Measurements from ENCODE around the gene PRR35.

Gene PRR35

DNA sequence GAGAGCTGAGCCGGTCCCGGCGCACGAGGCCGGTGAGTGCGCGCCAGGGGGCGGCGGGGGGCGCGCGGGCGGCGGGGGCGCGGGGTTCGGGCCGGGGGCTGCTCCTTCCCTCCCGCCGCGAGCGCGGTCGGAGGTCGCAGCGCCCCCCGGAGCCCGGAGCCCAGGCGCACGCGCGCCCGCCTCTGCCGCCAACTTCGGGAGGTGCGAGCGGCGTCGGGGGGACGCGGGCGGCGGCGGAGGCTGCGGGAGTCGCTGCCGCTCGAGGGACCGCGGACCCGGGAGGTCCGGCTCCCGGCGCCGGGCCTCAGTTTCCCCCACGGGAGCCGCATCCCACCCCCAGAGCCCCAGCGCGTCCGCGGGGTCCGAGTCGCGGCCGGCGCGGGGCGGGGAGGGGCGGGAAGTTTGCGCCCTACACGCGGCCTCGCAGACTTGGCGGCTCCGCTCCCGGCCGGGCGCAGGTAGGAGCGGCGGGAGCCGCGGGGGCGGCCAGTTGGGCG lies at the start of gene PRR35:
PRR35 (plus strand) TSS at position 191 of the 497 bp plus-strand sequence. CDS start 2,901 bp downstream, outside the sequence.
- no peak for DNase-seq

GRCh38 chr16:512802-513201 lies 47.4 kb upstream of the PRR35 start:
- no peak for DNase-seq

GRCh38 chr16:513950-514349 lies 46.2 kb upstream of the PRR35 start:
- no peak for DNase-seq

DNA sequence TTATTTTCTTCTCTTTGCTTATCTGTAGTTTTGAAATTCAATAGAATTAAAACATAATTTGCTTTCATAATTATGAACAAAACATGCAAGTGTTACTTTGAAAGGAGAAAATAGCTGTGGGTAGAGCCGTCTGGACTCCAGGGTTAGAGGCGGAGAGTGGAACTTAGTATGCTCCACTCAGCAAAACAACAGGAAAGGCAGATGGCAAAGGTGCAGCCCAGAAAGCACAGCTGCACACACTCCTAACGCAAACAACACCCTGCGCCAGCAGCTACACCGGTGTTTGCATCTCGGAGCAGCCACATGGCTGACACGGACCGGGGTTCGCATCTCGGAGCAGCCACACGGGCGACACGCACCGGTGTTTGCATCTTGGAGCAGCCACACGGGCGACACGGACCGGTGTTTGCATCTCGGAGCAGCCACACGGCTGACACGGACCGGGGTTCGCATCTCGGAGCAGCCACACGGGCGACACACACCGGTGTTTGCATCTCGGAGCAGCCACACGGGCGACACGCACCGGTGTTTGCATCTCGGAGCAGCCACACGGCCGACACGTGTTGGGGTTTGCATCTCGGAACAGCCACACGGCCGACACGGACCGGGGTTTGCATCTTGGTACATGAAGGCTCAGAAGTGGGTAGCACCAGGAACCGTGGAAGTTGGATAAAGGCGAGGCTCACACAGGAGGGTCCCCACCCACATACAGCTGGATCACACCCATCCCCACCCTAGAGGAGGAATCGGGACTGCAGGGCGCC lies 44.8 kb upstream of the PRR35 start:
- no peak for DNase-seq

- no peak for DNase-seq
These were observed 44.3 kb upstream of the PRR35 start for GRCh38 chr16:515939-516226.

DNA sequence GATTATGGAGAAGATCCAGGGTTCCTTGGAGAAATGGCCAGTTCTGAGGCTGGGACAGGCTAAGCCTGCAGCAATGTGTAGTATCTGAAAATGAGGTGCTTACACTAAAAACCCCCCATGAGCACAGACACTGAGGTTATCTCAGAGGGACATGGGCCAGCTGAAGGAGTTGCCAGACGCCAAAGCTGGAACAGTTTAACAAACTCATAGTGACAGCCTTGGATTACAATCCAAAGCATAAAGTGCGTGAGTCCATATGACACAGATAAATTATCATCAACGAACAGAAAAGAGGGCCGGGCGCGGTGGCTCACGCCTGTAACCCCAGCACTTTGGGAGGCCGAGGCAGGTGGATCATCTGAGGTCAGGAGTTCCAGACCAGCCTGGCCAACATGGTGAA lies 43.9 kb upstream of the PRR35 start:
- no peak for DNase-seq

DNA sequence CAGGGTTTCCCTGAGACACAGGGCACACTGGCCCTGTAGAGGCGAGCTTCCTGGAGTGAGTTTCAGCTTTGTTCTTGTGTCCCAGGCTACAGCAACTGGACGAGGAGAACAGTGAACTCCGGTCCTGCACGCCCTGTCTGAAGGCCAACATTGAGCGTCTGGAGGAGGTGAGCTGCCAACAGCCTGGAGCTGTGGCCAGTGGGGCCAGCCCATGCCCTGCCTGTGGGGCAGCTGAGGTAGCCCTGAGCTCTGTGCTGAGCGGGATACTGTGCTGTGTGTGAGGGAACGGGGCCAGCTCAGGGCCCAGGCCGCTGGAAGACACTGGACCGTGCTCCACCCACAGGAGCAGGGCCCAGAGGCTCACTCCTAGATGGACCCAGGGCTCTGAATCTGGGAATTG lies 41.3 kb upstream of the PRR35 start:
- DNase-seq: no peak

DNA sequence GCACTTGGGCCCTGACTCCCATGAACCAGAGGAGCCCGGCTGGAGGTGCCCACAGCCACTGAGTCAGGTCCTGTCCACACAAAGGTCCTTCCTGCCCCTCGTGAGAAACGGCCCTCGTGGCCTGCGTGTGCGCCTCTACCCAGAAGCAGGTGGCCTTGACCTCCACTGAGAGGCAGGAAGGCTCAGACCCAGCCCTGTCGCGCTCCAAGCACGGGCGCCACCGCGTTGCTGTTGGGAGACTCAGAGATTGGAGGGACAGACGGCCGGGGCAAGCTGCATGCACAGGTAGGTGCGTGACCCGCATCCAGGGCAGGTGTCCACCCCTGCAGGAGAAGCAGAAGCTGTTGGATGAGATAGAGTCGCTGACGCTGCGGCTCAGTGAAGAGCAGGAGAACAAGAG lies 40.8 kb upstream of the PRR35 start:
- no peak for DNase-seq

DNA sequence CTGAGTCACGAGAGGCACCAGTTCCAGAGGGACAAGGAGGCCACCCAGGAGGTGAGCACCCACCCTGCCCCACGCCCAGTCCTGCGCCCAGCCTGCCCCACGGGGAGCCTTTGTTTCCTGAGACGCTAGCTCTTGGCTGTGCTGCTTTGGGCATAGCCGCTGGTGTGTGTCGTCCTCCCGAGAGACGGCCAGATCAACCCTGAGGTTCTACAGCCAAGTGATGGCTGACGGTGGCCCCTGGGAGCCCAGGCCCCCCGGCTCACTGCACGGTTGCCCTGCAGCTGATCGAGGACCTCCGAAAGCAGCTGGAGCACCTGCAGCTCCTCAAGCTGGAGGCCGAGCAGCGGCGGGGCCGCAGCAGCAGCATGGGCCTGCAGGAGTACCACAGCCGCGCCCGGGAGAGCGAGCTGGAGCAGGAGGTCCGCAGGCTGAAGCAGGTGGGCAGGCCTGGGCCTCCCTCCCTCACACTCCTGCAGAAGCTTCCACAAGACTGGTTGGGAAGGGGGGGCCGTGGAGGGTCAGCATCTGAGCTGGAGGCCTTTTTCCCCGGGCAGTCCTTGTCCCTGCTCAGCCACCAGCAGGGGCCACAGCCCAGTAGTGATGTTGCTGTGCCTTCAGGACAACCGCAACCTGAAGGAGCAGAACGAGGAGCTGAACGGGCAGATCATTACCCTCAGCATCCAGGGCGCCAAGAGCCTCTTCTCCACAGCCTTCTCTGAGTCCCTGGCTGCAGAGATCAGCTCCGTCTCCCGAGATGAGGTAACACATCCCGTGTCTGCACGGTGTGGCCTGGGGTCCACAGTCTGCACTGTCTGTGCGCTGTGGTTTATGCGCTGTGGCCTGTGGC lies 40.1 kb upstream of the PRR35 start:
- no peak for DNase-seq

DNA sequence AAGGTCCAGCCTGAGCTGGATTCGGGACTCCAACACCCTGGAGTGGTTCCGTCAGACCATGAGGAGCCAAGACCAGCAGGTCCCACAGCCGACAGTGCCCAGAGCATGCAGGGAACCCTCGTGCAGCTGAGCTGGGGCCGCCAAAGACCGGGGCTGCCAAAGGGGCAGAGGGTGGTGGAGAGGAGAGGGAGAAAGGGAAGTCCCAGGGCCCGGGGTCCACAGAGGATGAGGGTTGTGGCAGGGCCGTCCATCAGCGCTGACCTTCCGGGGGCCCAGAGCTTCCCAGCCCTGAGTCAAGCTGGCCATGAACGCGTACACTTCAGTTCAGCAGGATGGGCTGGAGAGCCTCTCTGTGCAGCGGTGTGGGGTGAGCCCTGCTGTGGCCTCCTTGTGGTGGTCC lies 39.3 kb upstream of the PRR35 start:
- no peak for DNase-seq

GRCh38 chr16:521381-522210 lies 38.6 kb upstream of the PRR35 start:
- no peak for DNase-seq

DNA sequence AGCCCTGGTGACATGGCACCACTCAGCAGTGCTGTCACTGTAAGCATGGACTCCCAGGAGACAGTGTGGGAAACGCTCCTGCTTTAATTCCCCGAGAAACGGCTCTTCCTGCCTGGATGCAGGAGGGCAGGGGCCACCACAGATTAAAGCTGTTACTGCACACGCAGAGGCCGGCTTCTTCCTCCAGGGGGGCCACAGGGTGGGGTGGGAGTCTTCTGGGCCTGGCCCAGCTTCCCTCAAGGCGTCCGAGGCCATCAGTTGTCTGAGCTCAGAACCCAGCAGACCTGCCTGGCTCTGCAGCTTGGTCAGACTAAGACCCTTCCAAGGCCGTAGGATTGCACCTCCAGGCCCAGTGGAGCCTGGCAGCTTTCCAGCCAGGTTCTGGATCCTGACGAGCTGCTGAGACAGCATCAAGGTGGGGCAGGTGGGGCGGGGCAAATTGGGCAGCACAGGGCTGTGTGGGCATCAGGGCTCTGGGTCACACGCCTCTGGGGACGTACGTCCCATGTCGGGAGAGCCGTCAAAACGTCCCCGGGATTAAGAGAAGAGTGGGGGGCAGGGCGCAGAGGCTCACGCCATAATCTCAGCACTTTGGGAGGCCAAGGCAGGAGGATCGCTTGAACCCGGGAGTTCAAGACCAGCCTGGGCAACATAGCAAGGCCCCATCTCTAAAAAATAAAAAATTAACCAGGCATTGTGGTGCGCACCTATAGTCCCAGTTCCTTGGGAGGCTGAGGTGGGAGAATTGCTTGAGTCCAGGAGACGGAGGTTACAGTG lies 37.7 kb upstream of the PRR35 start:
- DNase-seq: no peak

GRCh38 chr16:523097-523741 lies 37.0 kb upstream of the PRR35 start:
- no peak for DNase-seq

- DNase-seq: no peak
These were observed 35.7 kb upstream of the PRR35 start for GRCh38 chr16:524274-525040.

- no peak for DNase-seq
These were observed 35.1 kb upstream of the PRR35 start for GRCh38 chr16:525123-525519.

DNA sequence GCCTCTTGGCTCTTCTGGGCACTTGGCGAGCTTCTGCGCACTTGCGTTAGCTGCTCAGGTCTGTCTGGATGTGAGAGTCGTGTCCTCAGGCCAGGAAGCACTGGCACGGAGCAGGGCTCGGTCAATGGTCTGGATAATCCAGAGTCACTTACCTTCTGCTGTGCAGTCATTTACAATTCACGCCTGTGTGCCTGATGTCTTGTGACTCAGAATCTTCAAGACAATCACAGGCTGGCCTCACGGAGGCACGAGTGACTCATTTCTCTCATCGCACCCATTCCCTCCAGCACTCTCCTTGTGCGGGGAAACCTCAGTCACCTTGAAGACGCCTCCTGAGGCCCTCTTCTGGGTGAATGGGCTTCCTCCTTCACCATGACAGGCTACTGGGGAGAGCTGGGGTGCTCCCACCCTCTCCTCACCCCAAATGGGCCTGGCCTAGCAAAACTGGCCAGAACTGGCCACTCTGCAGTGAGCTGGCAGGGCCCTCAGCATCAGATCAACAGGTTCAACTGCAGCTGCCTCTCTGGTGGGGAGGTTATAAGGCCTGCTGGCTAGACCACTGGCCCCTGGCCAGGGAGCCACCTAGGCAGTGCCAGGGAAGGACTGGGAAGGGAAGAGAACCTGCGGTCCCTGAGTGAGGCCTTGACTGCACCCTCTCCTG lies 34.5 kb upstream of the PRR35 start:
- no peak for DNase-seq

- no peak for DNase-seq
These were observed 33.8 kb upstream of the PRR35 start for GRCh38 chr16:526181-527014.

- peak; percentile 71 for DNase-seq
These were observed 32.9 kb upstream of the PRR35 start, which contains the start of gene CAPN15 for GRCh38 chr16:527015-527903. CAPN15 (plus strand) TSS chr16:527712; CDS start chr16:546839, 19,127 bp downstream.
